ENCODE measurements around the gene PGD.

DNA sequence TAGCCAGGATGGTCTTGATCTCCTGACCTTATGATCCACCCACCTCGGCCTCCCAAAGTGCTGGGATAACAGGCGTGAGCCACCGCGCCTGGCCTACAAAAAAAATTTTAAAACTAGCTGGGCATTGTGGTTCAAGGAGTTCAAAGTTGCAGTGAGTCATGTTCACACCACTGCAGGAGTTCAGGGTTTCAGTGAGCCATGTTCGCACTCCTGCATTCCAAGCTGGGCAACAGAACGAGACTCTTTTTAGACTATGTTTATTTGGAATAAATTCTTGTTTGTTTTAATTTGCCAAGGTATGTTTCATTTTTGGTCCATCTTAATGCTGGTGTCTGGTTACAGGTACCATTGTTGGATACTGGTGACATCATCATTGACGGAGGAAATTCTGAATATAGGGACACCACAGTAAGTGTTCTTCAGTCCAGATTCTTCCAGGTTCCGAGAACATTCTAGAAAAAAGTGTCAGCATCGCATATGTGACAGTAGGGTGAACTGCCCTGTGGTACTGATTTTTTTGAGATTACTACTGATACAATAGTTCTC is 3.9 kb downstream of the PGD start:
- TF ChIP-seq, protein P1, sequence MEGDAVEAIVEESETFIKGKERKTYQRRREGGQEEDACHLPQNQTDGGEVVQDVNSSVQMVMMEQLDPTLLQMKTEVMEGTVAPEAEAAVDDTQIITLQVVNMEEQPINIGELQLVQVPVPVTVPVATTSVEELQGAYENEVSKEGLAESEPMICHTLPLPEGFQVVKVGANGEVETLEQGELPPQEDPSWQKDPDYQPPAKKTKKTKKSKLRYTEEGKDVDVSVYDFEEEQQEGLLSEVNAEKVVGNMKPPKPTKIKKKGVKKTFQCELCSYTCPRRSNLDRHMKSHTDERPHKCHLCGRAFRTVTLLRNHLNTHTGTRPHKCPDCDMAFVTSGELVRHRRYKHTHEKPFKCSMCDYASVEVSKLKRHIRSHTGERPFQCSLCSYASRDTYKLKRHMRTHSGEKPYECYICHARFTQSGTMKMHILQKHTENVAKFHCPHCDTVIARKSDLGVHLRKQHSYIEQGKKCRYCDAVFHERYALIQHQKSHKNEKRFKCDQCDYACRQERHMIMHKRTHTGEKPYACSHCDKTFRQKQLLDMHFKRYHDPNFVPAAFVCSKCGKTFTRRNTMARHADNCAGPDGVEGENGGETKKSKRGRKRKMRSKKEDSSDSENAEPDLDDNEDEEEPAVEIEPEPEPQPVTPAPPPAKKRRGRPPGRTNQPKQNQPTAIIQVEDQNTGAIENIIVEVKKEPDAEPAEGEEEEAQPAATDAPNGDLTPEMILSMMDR (IDR thresholded peaks at IDR 0.05): no peak
- TF ChIP-seq POLR2A (IDR thresholded peaks at IDR 0.05): no peak

Data from uterus (tissue), 2 donors.